NCI-H2196 (cell line): Measurements from ENCODE around the gene ZNF284.
A peak's percentile ranks its signal among the peaks of the same experiment; 100 is the strongest.

Experiments used
- DNase-seq: peaks from one replicate; lab custom pipeline; 2025; ENCODE audit not compliant: unreplicated experiment; lab: John Stamatoyannopoulos, UW

ZNF284 gene

GRCh38 chr19:44071824-44072542, at the start of gene ZNF284:
ZNF284 (plus strand) TSS chr19:44072159; CDS start chr19:44076390, 4,231 bp downstream.
- peak; percentile 90 for DNase-seq

GRCh38 chr19:44024900-44025216, 47.1 kb upstream of the ZNF284 start:
- DNase-seq, result no peak

- peak; percentile 74 for DNase-seq
Observed at GRCh38 chr19:44025217-44025936, 46.6 kb upstream of the ZNF284 start, which contains the start of gene ZNF222. ZNF222 (plus strand) TSS chr19:44025379; CDS start chr19:44025437, 58 bp downstream.

GRCh38 chr19:44026622-44027021, 45.3 kb upstream of the ZNF284 start:
- DNase-seq, result no peak

- DNase-seq, result no peak
Observed at GRCh38 chr19:44032001-44032610, 39.9 kb upstream of the ZNF284 start.

- DNase-seq, result no peak
Observed at GRCh38 chr19:44042147-44042546, 29.8 kb upstream of the ZNF284 start.

GRCh38 chr19:44050740-44051649, 21.0 kb upstream of the ZNF284 start:
- peak; percentile 73 for DNase-seq

GRCh38 chr19:44051650-44052402, 20.1 kb upstream of the ZNF284 start, which contains the start of gene ZNF223:
ZNF223 (plus strand) TSS chr19:44052036; CDS start chr19:44055177, 3,141 bp downstream.
- peak; percentile 95 for DNase-seq

- no peak for DNase-seq
Observed at GRCh38 chr19:44055870-44056269, 16.1 kb upstream of the ZNF284 start.

- no peak for DNase-seq
Observed at GRCh38 chr19:44059229-44059628, 12.7 kb upstream of the ZNF284 start.

- no peak for DNase-seq
Observed at GRCh38 chr19:44061038-44061437, 10.9 kb upstream of the ZNF284 start.

GRCh38 chr19:44066305-44066704, 5.7 kb upstream of the ZNF284 start:
- no peak for DNase-seq

GRCh38 chr19:44069415-44069814, 2.5 kb upstream of the ZNF284 start:
- no peak for DNase-seq

GRCh38 chr19:44072543-44073401, 813 bp downstream of the ZNF284 start:
- DNase-seq, result no peak

- DNase-seq, result no peak
Observed at GRCh38 chr19:44076325-44076724, 4.4 kb downstream of the ZNF284 start.

- no peak for DNase-seq
Observed at GRCh38 chr19:44092108-44092507, 20.1 kb downstream of the ZNF284 start.

GRCh38 chr19:44093931-44094765, 22.2 kb downstream of the ZNF284 start, which contains the start of gene ZNF224:
ZNF224 (plus strand) TSS chr19:44094361; CDS start chr19:44097874, 3,513 bp downstream.
- DNase-seq, result peak; percentile 90

GRCh38 chr19:44107751-44108150, 35.8 kb downstream of the ZNF284 start:
- no peak for DNase-seq
